K562 (cell line): ENCODE data around the gene DVL3.

Experiments
- CTCF ChIP-seq, 3 experiments: IDR thresholded peaks in 2 of 3; conservative IDR thresholded peaks in 1 of 3; 2 replicates each; pipeline ENCODE4 v1.5.1; 2011 to 2012; ENCODE audit warnings: low read length in 3 of 3, mild to moderate bottlenecking in 3 of 3, control low read depth in 2 of 3, improper control_type of control experiment in 1 of 3, inconsistent platforms in 1 of 3, low read depth in 1 of 3, mixed read lengths in 1 of 3, moderate library complexity in 1 of 3; ENCODE audit not compliant: insufficient read depth in 2 of 3
- E2F8 ChIP-seq: fragments of 450-650 bp; IDR thresholded peaks from 2 replicates; pipeline ENCODE4 v1.7.1; 2018; ENCODE audit warnings: mild to moderate bottlenecking, low read depth; ENCODE audit not compliant: partially characterized antibody
- FOXK1 ChIP-seq: sonication (generic); formaldehyde crosslinking; IDR thresholded peaks from 2 replicates; pipeline ENCODE4 v1.8.0; 2022; ENCODE audit warnings: missing genetic modification reagents, mild to moderate bottlenecking, borderline replicate concordance
- FOXM1 ChIP-seq, 2 experiments: fragments of 450-650 bp in 1 of 2; sonication (generic) in 1 of 2; formaldehyde crosslinking in 1 of 2; IDR thresholded peaks; 2 replicates each; pipeline versions ENCODE4 v1.6.1 to v1.9.0; 2017 to 2022; ENCODE audit warnings: low read depth in 2 of 2, mild to moderate bottlenecking in 2 of 2, missing genetic modification reagents in 1 of 2, moderate library complexity in 1 of 2
- MLLT1 ChIP-seq, 2 experiments: fragments of 450-650 bp; IDR thresholded peaks; 2 replicates each; pipeline ENCODE4 v1.6.1; 2016
- POLR2AphosphoS5 ChIP-seq: IDR thresholded peaks from 2 replicates; pipeline ENCODE4 v1.6.1; 2011; ENCODE audit warnings: mild to moderate bottlenecking, low read depth, low read length, moderate library complexity; ENCODE audit not compliant: control insufficient read depth, insufficient read depth
- RFX7 ChIP-seq: fragments of 250-450 bp; sonication (Bioruptor Pico); IDR thresholded peaks from 2 replicates; pipeline ENCODE4 v1.5.1; 2021; ENCODE audit warnings: mild to moderate bottlenecking
- SMC3 ChIP-seq: conservative IDR thresholded peaks from 2 replicates; pipeline ENCODE4 v1.6.1; 2011; ENCODE audit warnings: low read depth, low read length, improper control_type of control experiment; ENCODE audit not compliant: insufficient read depth
- TAF1 ChIP-seq: IDR thresholded peaks from 2 replicates; pipeline ENCODE4 v1.6.1; 2011; ENCODE audit warnings: mild to moderate bottlenecking, low read length, moderate library complexity; ENCODE audit not compliant: insufficient read depth, control insufficient read depth, severe bottlenecking; ENCODE audit errors: extremely low read depth
- ZNF408 ChIP-seq: fragments of 250-450 bp; sonication (Bioruptor Pico); IDR thresholded peaks from 2 replicates; pipeline ENCODE4 v1.4.0; 2020; ENCODE audit warnings: low read depth, mild to moderate bottlenecking, moderate library complexity
- ZNF589 ChIP-seq: fragments of 200-800 bp; sonication (Bioruptor generic); IDR thresholded peaks from 2 replicates; pipeline ENCODE4 v1.6.1; 2016; ENCODE audit warnings: low read depth, missing genetic modification characterization, missing compliant biosample characterization
- ZNF778 ChIP-seq: fragments of 450-650 bp; formaldehyde crosslinking; IDR thresholded peaks from 2 replicates; pipeline ENCODE4 v1.4.0; 2020; ENCODE audit warnings: mild to moderate bottlenecking, moderate library complexity

- no peak for TF ChIP-seq FOXK1 (CRISPR knock-in tag)
- TF ChIP-seq ZNF589 (CRISPR knock-in tag), result no peak
- TF ChIP-seq SMC3, result no peak
- TF ChIP-seq MLLT1 (IDR thresholded peaks at IDR 0.05), result no peak
- no peak for TF ChIP-seq FOXM1 (IDR thresholded peaks at IDR 0.05; ENCODE audit: low read depth)
- TF ChIP-seq FOXM1 (CRISPR knock-in tag; IDR thresholded peaks at IDR 0.05; ENCODE audit: low read depth), result no peak
- no peak for TF ChIP-seq ZNF778 (CRISPR knock-in tag)
- no peak for TF ChIP-seq ZNF408 (CRISPR knock-in tag)
- no peak for TF ChIP-seq CTCF (IDR thresholded peaks at IDR 0.05 in 2 of 3, conservative IDR thresholded peaks at IDR 0.05 in 1 of 3; ENCODE audit: insufficient read depth in 2 of 3, low read depth in 1 of 3, low read length in 3 of 3)
- no peak for TF ChIP-seq RFX7
- TF ChIP-seq E2F8, result no peak
- TF ChIP-seq POLR2AphosphoS5, result no peak
- no peak for TF ChIP-seq TAF1
Observed at GRCh38 chr3:184157206-184157605, 2.0 kb downstream of the DVL3 start.
